K562 (cell line): ENCODE measurements around the gene WNT11. TPM values are rescaled to one million over a fixed set of nuclear protein-coding genes. Genes with fewer than 3 reads are reported as not detected.
A peak's percentile ranks its signal among the peaks of the same experiment; 100 is the strongest.

Source experiments
- ATAC-seq: fragments of 200-7000 bp; cut with Tn5 transposase; 3 replicates; pipeline ENCODE4 v1.9.1; 2020; ENCODE audit warnings: moderate library complexity
- BruUV-seq: library from RNA; stranded (reverse); fragments of 400-500 nt; replicated peaks from 2 replicates; lab custom pipeline; 2021; lab: Mats Ljungman, UMichigan
- CTCF ChIA-PET: fragments of 300-600 bp; formaldehyde crosslinking; extraction: SDS; loops from one replicate; lab custom pipeline; 2021; ENCODE audit warnings: low intra/inter-chr PET ratio; lab: Yijun Ruan, JAX
- POLR2A ChIA-PET: fragments of 300-600, 350-650 bp; sonication (Branson Sonifier 250); formaldehyde crosslinking; extraction: SDS; loops from one replicate; lab custom pipeline; 2021; ENCODE audit warnings: antibody characterized with exemption, inconsistent platforms; lab: Yijun Ruan, JAX
- DNase-seq, 4 experiments: peaks; one replicate each; pipeline versions ENCODE4 v3.0.0 to v3.0.0-alpha.2; 2011 to 2018; ENCODE audit warnings: low spot score in 3 of 4, mixed read lengths in 3 of 4; ENCODE audit errors: extremely low read depth in 1 of 4
- FAIRE-seq: peaks from 2 replicates; lab custom pipeline; 2011; peaks lifted over from hg19 to GRCh38; lab: Jason Lieb, UNC
- H2AFZ ChIP-seq: 2 replicates; pipeline ENCODE4 v1.6.0; 2011; ENCODE audit warnings: low read depth, low read length, control low read depth, inconsistent platforms
- H3K27ac ChIP-seq: fragments of 200-600 bp; 3 replicates; pipeline ENCODE4 v1.8.0; 2011; ENCODE audit warnings: low read depth, mild to moderate bottlenecking, control low read depth, inconsistent platforms, low read length, moderate library complexity, mixed read lengths; ENCODE audit errors: extremely low read depth
- H3K27me3 ChIP-seq, 2 experiments: fragments of 300-600 bp in 1 of 2; 2 replicates in 1 of 2; 3 replicates in 1 of 2; pipeline versions ENCODE4 v1.6.0 to v1.8.0; 2011; ENCODE audit warnings: inconsistent platforms in 2 of 2, low read length in 2 of 2, mild to moderate bottlenecking in 1 of 2, mixed read lengths in 1 of 2, moderate library complexity in 1 of 2; ENCODE audit not compliant: control insufficient read depth in 2 of 2, insufficient read depth in 2 of 2
- H3K36me3 ChIP-seq: fragments of 300-600 bp; 3 replicates; pipeline ENCODE4 v1.8.0; 2011; ENCODE audit warnings: mild to moderate bottlenecking, low read length, inconsistent platforms; ENCODE audit not compliant: control insufficient read depth, insufficient read depth
- H3K4me1 ChIP-seq, 2 experiments: fragments of 200-600 bp in 1 of 2; replicated peaks in 1 of 2; 2 replicates in 1 of 2; 3 replicates in 1 of 2; pipeline versions ENCODE4 v1.5.1 to v1.8.0; 2011; ENCODE audit warnings: inconsistent platforms in 2 of 2, low read length in 2 of 2, mild to moderate bottlenecking in 1 of 2, mixed read lengths in 1 of 2, moderate library complexity in 1 of 2; ENCODE audit not compliant: control insufficient read depth in 2 of 2, insufficient read depth in 2 of 2
- H3K4me2 ChIP-seq: 2 replicates; pipeline ENCODE4 v1.6.1; 2011; ENCODE audit warnings: low read length, control low read depth, inconsistent platforms, mixed read lengths; ENCODE audit not compliant: insufficient read depth
- H3K4me3 ChIP-seq: fragments of 200-600 bp; sonication (generic), shearing (Covaris generic); 2 replicates; pipeline ENCODE4 v1.5.1; 2016; ENCODE audit warnings: control low read depth, inconsistent platforms
- H3K79me2 ChIP-seq: fragments of 200-600 bp; 3 replicates; pipeline ENCODE4 v1.8.0; 2011; ENCODE audit warnings: low read length, inconsistent platforms; ENCODE audit not compliant: control insufficient read depth, insufficient read depth
- H3K9ac ChIP-seq, 2 experiments: 2 replicates each; pipeline versions ENCODE4 v1.6.0 to v1.6.1; 2011; ENCODE audit warnings: low read depth in 2 of 2, low read length in 2 of 2, control low read depth in 1 of 2, inconsistent platforms in 1 of 2, mild to moderate bottlenecking in 1 of 2, mixed read lengths in 1 of 2; ENCODE audit not compliant: insufficient read depth in 1 of 2
- H3K9me1 ChIP-seq: one replicate; pipeline ENCODE4 v1.6.0; 2011; ENCODE audit warnings: inconsistent platforms, mild to moderate bottlenecking, low read length, moderate library complexity; ENCODE audit not compliant: control insufficient read depth, insufficient read depth
- H3K9me3 ChIP-seq: replicated peaks from 2 replicates; pipeline ENCODE4 v1.5.1; 2011; ENCODE audit warnings: low read depth, low read length, inconsistent platforms; ENCODE audit not compliant: control insufficient read depth, insufficient read depth
- H4K20me1 ChIP-seq: replicated peaks from 2 replicates; pipeline ENCODE4 v1.6.1; 2011; ENCODE audit warnings: low read length, inconsistent platforms, mixed read lengths; ENCODE audit not compliant: control insufficient read depth, insufficient read depth
- BCOR ChIP-seq: fragments of 450-650 bp; IDR thresholded peaks from 2 replicates; pipeline ENCODE4 v1.6.1; 2016
- ELF1 ChIP-seq: fragments of 200-800 bp; sonication (Bioruptor generic); IDR thresholded peaks from 2 replicates; pipeline ENCODE4 v1.6.1; 2016; ENCODE audit warnings: missing genetic modification characterization, missing compliant biosample characterization
- RBM25 ChIP-seq: fragments of 200-400 bp; formaldehyde crosslinking; IDR thresholded peaks from 2 replicates; pipeline ENCODE4 v1.6.1; 2018; ENCODE audit warnings: low read length, low read depth, moderate library complexity; ENCODE audit not compliant: severe bottlenecking
- ZNF124 ChIP-seq: sonication (generic); formaldehyde crosslinking; IDR thresholded peaks from 2 replicates; pipeline ENCODE4 v1.8.1; 2022; ENCODE audit warnings: missing genetic modification reagents
- ZNF140 ChIP-seq: fragments of 250-450 bp; sonication (Bioruptor Pico); IDR thresholded peaks from 2 replicates; pipeline ENCODE4 v1.8.0; 2021; ENCODE audit warnings: moderate library complexity, mild to moderate bottlenecking, inconsistent platforms
- in situ Hi-C: fragments of 300-500 bp; cut with MboI; formaldehyde crosslinking; loops from 4 replicates; pipeline ENCODE4 v1.15.0; 2018; ENCODE audit warnings: inconsistent platforms, mixed read lengths
- intact Hi-C: fragments of 100-400 bp; cut with micrococcal nuclease; formaldehyde crosslinking; loops from 2 replicates; pipeline ENCODE4 v1.14.2; 2022
- polyA plus RNA-seq, 8 experiments: library from polyadenylated mRNA; depleted of rRNA in 4 of 8; stranded (reverse) in 5 of 8; unstranded in 3 of 8; fragments of >200 nt; fragmentation: Nextera tagmentation in 2 of 8; fragmentation: Illumina TruSeq in 1 of 8; extraction: Ambion mirVana in 2 of 8; extraction: Trizol in 1 of 8; gene quantifications; 2 replicates each; pipeline versions ENCODE4 v1.2.1 to v1.2.3, GENCODE V29; 2011 to 2014; ENCODE audit warnings: inconsistent platforms in 1 of 8, missing spikeins in 1 of 8
- total RNA-seq, 7 experiments: library from RNA; depleted of rRNA in 6 of 7; stranded (reverse); fragments of >200 nt in 6 of 7; fragmentation: Illumina TruSeq in 2 of 7; extraction: Trizol in 2 of 7; gene quantifications; 2 replicates each; pipeline versions ENCODE4 v1.2.1 to v1.2.3, GENCODE V29; 2011 to 2021; ENCODE audit warnings: low replicate concordance in 1 of 7
- TF ChIP-seq, protein P1 (sequence below): fragments of 200-800 bp; sonication (Bioruptor generic); IDR thresholded peaks from 2 replicates; pipeline ENCODE4 v1.6.1; 2017; ENCODE audit warnings: missing genetic modification characterization, missing compliant biosample characterization
- TF ChIP-seq, protein P2 (sequence below), 3 experiments: IDR thresholded peaks in 2 of 3; conservative IDR thresholded peaks in 1 of 3; 2 replicates each; pipeline ENCODE4 v1.5.1; 2011 to 2012; ENCODE audit warnings: low read length in 3 of 3, mild to moderate bottlenecking in 3 of 3, control low read depth in 2 of 3, improper control_type of control experiment in 1 of 3, inconsistent platforms in 1 of 3, low read depth in 1 of 3, mixed read lengths in 1 of 3, moderate library complexity in 1 of 3; ENCODE audit not compliant: insufficient read depth in 2 of 3
- TF ChIP-seq, protein P3 (sequence below): sonication (generic); formaldehyde crosslinking; IDR thresholded peaks from 2 replicates; pipeline ENCODE4 v1.8.0; 2022; ENCODE audit warnings: missing genetic modification reagents, mild to moderate bottlenecking, moderate library complexity, borderline replicate concordance
- TF ChIP-seq, protein P4 (sequence below): fragments of 450-650 bp; IDR thresholded peaks from 2 replicates; pipeline ENCODE4 v1.6.1; 2018; ENCODE audit not compliant: partially characterized antibody
- TF ChIP-seq, protein P5 (sequence below): IDR thresholded peaks from 3 replicates; pipeline ENCODE4 v1.6.1; 2011; ENCODE audit warnings: borderline replicate concordance, mild to moderate bottlenecking, moderate library complexity; ENCODE audit not compliant: insufficient read length; ENCODE audit errors: extremely low read depth

The WNT11 gene
- total and polyA plus RNA-seq, 9 of the 15 experiments (the other 6 are each of a cell fraction or from before 2014, with no cell fraction given), result 0.03 to 0.20 (median 0.09) TPM; not detected in 4

DNA sequence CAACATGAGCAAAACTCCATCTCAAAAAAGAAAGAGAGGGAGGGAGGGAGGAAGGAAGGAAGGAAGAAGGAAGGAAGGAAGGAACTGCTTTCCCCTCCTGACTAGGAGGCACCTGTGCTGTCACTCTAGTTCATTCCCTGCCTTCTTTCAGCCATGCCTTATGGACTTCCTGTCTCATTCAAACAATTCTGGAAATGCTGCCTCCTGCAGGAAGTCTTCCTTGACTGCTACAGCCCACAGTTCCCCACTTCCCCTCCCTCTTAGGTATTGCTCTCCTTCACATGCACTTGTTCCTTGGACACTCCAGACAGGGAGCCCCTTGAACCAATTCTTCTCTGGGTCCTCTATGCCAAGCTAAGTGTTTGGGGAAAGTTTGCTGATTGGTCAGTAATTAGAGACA, 31.6 kb upstream of the WNT11 start:
- peak; percentile 73 for FAIRE-seq
- Histone ChIP-seq H3K9me1 (no peaks in the 10 kb centered on the region), H3K27me3 (peaks cover 0 to 7% of the 10 kb centered on the region in 2 experiments; a peak in 2 of 5 replicates), H3K36me3 (no peaks in the 10 kb centered on the region), H3K79me2 (no peaks in the 10 kb centered on the region), H4K20me1 (no peaks in the 10 kb centered on the region), H3K27ac (no peak overlapping the region), H3K9ac (no peak overlapping the region), H3K9me3 (no peaks in the 10 kb centered on the region), H3K4me3 (no peak overlapping the region), H3K4me1 (peaks cover 16 to 37% of the 10 kb centered on the region in 2 experiments), H3K4me2 (no peak overlapping the region), H2AFZ (no peak overlapping the region)
- intact Hi-C loops, result no loop called here
- ChIA-PET CTCF (no interaction called here), POLR2A (interaction anchor here (2.1 kb wide), 1 partner anchor 9 kb away, joined by 11 read pairs; no protein-coding TSS in a partner anchor)
- no TSS peak for BruUV-seq
- in situ Hi-C loops, result no loop called here
- peak; percentile 46 to 63 (median 59) for DNase-seq
- ATAC-seq, result no peak
- TF ChIP-seq, protein P1, sequence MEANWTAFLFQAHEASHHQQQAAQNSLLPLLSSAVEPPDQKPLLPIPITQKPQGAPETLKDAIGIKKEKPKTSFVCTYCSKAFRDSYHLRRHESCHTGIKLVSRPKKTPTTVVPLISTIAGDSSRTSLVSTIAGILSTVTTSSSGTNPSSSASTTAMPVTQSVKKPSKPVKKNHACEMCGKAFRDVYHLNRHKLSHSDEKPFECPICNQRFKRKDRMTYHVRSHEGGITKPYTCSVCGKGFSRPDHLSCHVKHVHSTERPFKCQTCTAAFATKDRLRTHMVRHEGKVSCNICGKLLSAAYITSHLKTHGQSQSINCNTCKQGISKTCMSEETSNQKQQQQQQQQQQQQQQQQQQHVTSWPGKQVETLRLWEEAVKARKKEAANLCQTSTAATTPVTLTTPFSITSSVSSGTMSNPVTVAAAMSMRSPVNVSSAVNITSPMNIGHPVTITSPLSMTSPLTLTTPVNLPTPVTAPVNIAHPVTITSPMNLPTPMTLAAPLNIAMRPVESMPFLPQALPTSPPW (CRISPR knock-in tag), result peak; percentile 50
- TF ChIP-seq, protein P2, sequence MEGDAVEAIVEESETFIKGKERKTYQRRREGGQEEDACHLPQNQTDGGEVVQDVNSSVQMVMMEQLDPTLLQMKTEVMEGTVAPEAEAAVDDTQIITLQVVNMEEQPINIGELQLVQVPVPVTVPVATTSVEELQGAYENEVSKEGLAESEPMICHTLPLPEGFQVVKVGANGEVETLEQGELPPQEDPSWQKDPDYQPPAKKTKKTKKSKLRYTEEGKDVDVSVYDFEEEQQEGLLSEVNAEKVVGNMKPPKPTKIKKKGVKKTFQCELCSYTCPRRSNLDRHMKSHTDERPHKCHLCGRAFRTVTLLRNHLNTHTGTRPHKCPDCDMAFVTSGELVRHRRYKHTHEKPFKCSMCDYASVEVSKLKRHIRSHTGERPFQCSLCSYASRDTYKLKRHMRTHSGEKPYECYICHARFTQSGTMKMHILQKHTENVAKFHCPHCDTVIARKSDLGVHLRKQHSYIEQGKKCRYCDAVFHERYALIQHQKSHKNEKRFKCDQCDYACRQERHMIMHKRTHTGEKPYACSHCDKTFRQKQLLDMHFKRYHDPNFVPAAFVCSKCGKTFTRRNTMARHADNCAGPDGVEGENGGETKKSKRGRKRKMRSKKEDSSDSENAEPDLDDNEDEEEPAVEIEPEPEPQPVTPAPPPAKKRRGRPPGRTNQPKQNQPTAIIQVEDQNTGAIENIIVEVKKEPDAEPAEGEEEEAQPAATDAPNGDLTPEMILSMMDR (IDR thresholded peaks at IDR 0.05 in 2 of 3, conservative IDR thresholded peaks at IDR 0.05 in 1 of 3; ENCODE audit: insufficient read depth in 2 of 3, low read depth in 1 of 3, low read length in 3 of 3), result peak; percentile 25 to 35 (median 33); a peak in 3 of 6 replicates
- TF ChIP-seq ZNF140 (no peak), BCOR (peak; percentile 83), ZNF124 (CRISPR knock-in tag) (no peak), ELF1 (tag) (0 out of 2 replicates have a peak, but pooled peaks have one; percentile 56), RBM25 (peak; percentile 93)
- TF ChIP-seq, protein P3, sequence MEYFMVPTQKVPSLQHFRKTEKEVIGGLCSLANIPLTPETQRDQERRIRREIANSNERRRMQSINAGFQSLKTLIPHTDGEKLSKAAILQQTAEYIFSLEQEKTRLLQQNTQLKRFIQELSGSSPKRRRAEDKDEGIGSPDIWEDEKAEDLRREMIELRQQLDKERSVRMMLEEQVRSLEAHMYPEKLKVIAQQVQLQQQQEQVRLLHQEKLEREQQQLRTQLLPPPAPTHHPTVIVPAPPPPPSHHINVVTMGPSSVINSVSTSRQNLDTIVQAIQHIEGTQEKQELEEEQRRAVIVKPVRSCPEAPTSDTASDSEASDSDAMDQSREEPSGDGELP (CRISPR knock-in tag), result no peak
- TF ChIP-seq, protein P4, sequence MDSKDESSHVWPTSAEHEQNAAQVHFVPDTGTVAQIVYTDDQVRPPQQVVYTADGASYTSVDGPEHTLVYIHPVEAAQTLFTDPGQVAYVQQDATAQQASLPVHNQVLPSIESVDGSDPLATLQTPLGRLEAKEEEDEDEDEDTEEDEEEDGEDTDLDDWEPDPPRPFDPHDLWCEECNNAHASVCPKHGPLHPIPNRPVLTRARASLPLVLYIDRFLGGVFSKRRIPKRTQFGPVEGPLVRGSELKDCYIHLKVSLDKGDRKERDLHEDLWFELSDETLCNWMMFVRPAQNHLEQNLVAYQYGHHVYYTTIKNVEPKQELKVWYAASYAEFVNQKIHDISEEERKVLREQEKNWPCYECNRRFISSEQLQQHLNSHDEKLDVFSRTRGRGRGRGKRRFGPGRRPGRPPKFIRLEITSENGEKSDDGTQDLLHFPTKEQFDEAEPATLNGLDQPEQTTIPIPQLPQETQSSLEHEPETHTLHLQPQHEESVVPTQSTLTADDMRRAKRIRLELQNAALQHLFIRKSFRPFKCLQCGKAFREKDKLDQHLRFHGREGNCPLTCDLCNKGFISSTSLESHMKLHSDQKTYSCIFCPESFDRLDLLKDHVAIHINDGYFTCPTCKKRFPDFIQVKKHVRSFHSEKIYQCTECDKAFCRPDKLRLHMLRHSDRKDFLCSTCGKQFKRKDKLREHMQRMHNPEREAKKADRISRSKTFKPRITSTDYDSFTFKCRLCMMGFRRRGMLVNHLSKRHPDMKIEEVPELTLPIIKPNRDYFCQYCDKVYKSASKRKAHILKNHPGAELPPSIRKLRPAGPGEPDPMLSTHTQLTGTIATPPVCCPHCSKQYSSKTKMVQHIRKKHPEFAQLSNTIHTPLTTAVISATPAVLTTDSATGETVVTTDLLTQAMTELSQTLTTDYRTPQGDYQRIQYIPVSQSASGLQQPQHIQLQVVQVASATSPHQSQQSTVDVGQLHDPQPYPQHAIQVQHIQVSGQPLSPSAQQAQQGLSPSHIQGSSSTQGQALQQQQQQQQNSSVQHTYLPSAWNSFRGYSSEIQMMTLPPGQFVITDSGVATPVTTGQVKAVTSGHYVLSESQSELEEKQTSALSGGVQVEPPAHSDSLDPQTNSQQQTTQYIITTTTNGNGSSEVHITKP, result no peak
- TF ChIP-seq, protein P5, sequence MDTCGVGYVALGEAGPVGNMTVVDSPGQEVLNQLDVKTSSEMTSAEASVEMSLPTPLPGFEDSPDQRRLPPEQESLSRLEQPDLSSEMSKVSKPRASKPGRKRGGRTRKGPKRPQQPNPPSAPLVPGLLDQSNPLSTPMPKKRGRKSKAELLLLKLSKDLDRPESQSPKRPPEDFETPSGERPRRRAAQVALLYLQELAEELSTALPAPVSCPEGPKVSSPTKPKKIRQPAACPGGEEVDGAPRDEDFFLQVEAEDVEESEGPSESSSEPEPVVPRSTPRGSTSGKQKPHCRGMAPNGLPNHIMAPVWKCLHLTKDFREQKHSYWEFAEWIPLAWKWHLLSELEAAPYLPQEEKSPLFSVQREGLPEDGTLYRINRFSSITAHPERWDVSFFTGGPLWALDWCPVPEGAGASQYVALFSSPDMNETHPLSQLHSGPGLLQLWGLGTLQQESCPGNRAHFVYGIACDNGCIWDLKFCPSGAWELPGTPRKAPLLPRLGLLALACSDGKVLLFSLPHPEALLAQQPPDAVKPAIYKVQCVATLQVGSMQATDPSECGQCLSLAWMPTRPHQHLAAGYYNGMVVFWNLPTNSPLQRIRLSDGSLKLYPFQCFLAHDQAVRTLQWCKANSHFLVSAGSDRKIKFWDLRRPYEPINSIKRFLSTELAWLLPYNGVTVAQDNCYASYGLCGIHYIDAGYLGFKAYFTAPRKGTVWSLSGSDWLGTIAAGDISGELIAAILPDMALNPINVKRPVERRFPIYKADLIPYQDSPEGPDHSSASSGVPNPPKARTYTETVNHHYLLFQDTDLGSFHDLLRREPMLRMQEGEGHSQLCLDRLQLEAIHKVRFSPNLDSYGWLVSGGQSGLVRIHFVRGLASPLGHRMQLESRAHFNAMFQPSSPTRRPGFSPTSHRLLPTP, result peak; percentile 49
